Prostate gland (tissue), 2 donors: Measurements from ENCODE around the gene RETSAT.

Experiments
- POLR2AphosphoS5 ChIP-seq: sonication (generic); formaldehyde crosslinking; IDR thresholded peaks from one replicate; pipeline ENCODE4 v1.6.1; 2017; ENCODE audit warnings: antibody characterized with exemption
- TF ChIP-seq, protein P1 (sequence below), 4 experiments: fragments of 200-600 bp in 2 of 4; fragments of 450-650 bp in 2 of 4; sonication (generic) in 2 of 4; IDR thresholded peaks; 1 replicate in 3 of 4; 2 replicates in 1 of 4; pipeline ENCODE4 v1.5.1; 2016 to 2019; ENCODE audit warnings: antibody characterized with exemption in 4 of 4, mild to moderate bottlenecking in 2 of 4, moderate library complexity in 2 of 4

DNA sequence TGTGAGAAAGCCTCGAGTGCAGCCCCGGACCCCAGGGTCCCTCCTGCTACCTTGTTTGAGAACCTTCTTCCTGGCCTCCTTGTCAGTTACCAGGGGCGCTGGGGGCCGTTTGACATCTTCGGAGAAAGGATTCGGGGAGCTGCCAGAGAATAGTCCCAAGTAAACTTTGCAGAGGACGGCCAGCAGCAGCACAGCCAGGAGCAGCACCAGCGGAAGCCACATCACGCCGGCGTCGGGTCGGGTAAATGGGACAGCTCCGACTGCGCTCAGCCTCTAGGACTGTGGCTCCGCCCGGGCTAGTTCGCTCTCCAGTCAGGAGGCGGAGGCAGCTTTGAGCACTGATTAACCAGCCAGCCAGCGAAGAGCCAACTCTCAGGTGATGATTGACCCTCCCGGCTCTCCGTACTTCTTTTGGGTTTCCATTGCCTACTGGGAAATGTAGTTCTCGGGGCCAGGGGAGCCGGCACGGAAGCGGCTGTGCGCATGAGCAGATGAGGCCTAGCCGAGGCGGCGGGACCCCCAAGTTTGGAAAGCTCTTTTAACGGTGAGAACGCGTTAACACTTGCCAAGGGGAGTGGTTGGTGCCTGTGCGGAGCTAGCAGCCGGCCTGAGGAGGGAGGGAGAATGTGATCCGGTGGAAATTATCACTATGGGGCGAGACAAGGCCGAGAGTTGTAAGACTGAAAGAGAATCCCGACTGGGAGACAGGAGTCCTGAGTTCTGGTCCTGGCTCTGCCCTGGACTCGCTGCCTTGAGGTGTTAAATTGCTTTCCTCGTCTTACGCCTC lies at the start of gene RETSAT, which contains the start of gene ELMOD3:
- TF ChIP-seq, protein P1, sequence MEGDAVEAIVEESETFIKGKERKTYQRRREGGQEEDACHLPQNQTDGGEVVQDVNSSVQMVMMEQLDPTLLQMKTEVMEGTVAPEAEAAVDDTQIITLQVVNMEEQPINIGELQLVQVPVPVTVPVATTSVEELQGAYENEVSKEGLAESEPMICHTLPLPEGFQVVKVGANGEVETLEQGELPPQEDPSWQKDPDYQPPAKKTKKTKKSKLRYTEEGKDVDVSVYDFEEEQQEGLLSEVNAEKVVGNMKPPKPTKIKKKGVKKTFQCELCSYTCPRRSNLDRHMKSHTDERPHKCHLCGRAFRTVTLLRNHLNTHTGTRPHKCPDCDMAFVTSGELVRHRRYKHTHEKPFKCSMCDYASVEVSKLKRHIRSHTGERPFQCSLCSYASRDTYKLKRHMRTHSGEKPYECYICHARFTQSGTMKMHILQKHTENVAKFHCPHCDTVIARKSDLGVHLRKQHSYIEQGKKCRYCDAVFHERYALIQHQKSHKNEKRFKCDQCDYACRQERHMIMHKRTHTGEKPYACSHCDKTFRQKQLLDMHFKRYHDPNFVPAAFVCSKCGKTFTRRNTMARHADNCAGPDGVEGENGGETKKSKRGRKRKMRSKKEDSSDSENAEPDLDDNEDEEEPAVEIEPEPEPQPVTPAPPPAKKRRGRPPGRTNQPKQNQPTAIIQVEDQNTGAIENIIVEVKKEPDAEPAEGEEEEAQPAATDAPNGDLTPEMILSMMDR (IDR thresholded peaks at IDR 0.05): peak in 2 of 4 experiments; percentile 42 to 49
- TF ChIP-seq POLR2AphosphoS5: peak; percentile 99
